Tibial nerve (tissue), 4 donors: ENCODE results near the gene TBC1D5. TPM values are rescaled to one million over a fixed set of nuclear protein-coding genes. Genes with fewer than 3 reads are reported as not detected.

Experiments used
- DNase-seq, 2 donors: peaks; one replicate each; pipeline ENCODE4 v3.0.0-alpha.2; 2019; ENCODE audit warnings: low spot score in 2 of 2
- H3K27ac ChIP-seq, 4 donors: fragments of 200-600 bp; sonication (generic) in 3 of 4; one replicate each; pipeline ENCODE4 v1.5.1; 2017 to 2019; ENCODE audit warnings: mild to moderate bottlenecking in 1 of 4
- H3K27me3 ChIP-seq, 2 donors: fragments of 200-600 bp; sonication (generic) in 1 of 2; one replicate each; pipeline versions ENCODE4 v1.5.1 to v1.6.0; 2017 to 2019
- H3K36me3 ChIP-seq, 3 donors: fragments of 200-600 bp; sonication (generic); one replicate each; pipeline ENCODE4 v1.5.1; 2018 to 2019
- H3K4me1 ChIP-seq, 4 donors: fragments of 200-600 bp; sonication (generic) in 3 of 4; one replicate each; pipeline ENCODE4 v1.5.1; 2017 to 2019
- H3K4me3 ChIP-seq, 4 donors: fragments of 200-600 bp; sonication (generic) in 3 of 4; one replicate each; pipeline ENCODE4 v1.5.1; 2017 to 2019; ENCODE audit warnings: mild to moderate bottlenecking in 1 of 4, moderate library complexity in 1 of 4
- H3K9me3 ChIP-seq, 4 donors: fragments of 200-600 bp; sonication (generic) in 3 of 4; one replicate each; pipeline ENCODE4 v1.5.1; 2017 to 2019
- CTCF ChIP-seq, 5 experiments: fragments of 200-600 bp in 3 of 5; fragments of 450-650 bp in 2 of 5; sonication (generic) in 3 of 5; IDR thresholded peaks; one replicate each; pipeline ENCODE4 v1.5.1; 2016 to 2019; ENCODE audit warnings: antibody characterized with exemption in 5 of 5, mild to moderate bottlenecking in 3 of 5, moderate library complexity in 2 of 5
- EP300 ChIP-seq, 2 donors: sonication (generic); formaldehyde crosslinking; IDR thresholded peaks; one replicate each; pipeline ENCODE4 v1.6.1; 2017; ENCODE audit warnings: antibody characterized with exemption in 2 of 2, mild to moderate bottlenecking in 1 of 2
- POLR2A ChIP-seq, 2 donors: fragments of 450-650 bp; IDR thresholded peaks; one replicate each; pipeline ENCODE4 v1.6.1; 2017; ENCODE audit warnings: antibody characterized with exemption in 2 of 2, mild to moderate bottlenecking in 2 of 2, moderate library complexity in 2 of 2
- WGBS, 2 donors: methylation state at CpG; one replicate each; pipeline ENCODE4 v1.1.5; 2018; 5-methylcytosine and 5-hydroxymethylcytosine counted together
- total RNA-seq, 4 donors: library from RNA; depleted of rRNA; stranded (reverse); fragments of >200 nt; gene quantifications; one replicate each; pipeline ENCODE4 v1.1.0, GENCODE V29; 2016

Gene TBC1D5
- total RNA-seq, 4 donors from 2014 or later: 55.2 to 128 (median 79.4) TPM

DNA sequence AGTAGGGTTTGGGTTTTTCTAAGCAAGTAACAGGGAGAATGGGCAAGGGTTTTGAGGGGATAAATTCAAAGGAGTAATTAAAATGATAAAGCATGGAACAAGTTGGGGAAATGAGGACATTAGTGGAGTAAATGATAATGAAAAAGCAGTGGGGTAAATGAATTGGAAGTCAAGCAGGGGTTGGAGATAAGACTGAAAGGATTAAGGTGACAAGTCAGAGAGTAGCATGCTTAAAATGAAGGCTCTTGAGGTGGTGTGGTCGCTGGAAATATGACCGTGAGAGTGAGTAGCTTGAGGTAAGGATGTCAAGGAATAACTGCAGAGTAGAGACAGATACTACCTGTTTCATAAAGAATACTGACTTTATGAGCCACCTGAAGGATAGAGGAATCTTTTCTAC, 408.5 kb downstream of the TBC1D5 start:
- 84 to 88% methylated on average over 2 of the region's 2 CpGs for WGBS, 2 donors
- H3K27ac ChIP-seq: no peak overlapping the region
- no peaks in the 10 kb centered on the region for H3K9me3 ChIP-seq
- TF ChIP-seq POLR2A (IDR thresholded peaks at IDR 0.05) (no peak), CTCF (IDR thresholded peaks at IDR 0.05) (no peak), EP300 (IDR thresholded peaks at IDR 0.05) (no peak)
- H3K36me3 ChIP-seq: no peaks in the 10 kb centered on the region
- no peaks in the 10 kb centered on the region for H3K27me3 ChIP-seq
- H3K4me3 ChIP-seq: no peak overlapping the region
- H3K4me1 ChIP-seq: peaks cover 0 to 9% (median 0%) of the 10 kb centered on the region in 4 donors
- DNase-seq: no peak

DNA sequence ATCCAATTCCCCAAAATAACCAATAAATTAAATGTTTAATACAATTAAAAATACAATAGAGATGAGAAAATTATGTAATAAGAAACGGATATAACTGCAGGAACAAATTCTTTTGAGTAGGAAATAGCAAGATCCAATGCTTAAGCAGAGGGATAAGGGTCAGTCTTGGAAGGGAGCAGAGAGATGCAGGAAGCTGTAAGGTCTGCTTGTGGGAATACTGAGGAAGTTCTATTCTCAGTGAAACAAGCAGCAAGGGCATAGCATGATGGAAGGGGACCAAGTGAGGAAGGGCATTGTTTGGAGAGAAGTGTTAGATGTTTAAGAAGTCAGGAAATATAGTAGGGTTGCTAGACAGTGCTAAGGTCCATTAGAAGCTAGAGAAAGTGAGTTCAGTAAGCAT, 409.0 kb downstream of the TBC1D5 start:
- Histone ChIP-seq H3K4me3 (no peak overlapping the region), H3K36me3 (peaks cover 0 to under 1% (median 0%) of the 10 kb centered on the region in 3 donors), H3K9me3 (no peaks in the 10 kb centered on the region), H3K27ac (no peak overlapping the region), H3K4me1 (peaks cover 0 to 9% (median 0%) of the 10 kb centered on the region in 4 donors), H3K27me3 (no peaks in the 10 kb centered on the region)
- WGBS, 2 donors: 50 to 57% methylated on average over 1 of the region's 1 CpG
- TF ChIP-seq CTCF (IDR thresholded peaks at IDR 0.05) (no peak), POLR2A (IDR thresholded peaks at IDR 0.05) (no peak), EP300 (IDR thresholded peaks at IDR 0.05) (no peak)
- DNase-seq: no peak

DNA sequence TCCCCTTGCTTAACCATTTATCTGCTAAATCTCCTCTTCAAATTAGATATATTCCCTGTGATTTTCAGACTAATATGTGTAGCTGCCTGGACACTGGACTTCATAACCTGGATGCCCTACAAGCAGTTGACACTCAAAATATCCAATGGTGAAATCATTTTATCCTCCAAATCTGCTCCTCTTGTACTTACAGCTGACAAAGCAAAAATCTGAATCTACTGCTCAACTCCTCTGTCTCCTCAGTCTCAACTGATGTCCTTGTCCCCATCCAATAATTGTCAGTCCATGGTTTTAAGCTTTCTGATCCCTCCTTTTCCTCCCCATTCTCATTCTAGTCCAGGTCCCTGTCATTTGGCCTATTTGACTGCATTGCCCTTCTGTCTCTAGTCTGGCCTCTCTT, 411.8 kb downstream of the TBC1D5 start:
- Histone ChIP-seq H3K36me3 (peaks cover 0 to 7% (median 0%) of the 10 kb centered on the region in 3 donors), H3K4me1 (peaks cover 0 to 1% (median 0%) of the 10 kb centered on the region in 4 donors), H3K9me3 (no peaks in the 10 kb centered on the region), H3K4me3 (no peak overlapping the region), H3K27ac (no peak overlapping the region), H3K27me3 (no peaks in the 10 kb centered on the region)
- no peak for DNase-seq
- TF ChIP-seq CTCF (IDR thresholded peaks at IDR 0.05) (no peak), EP300 (IDR thresholded peaks at IDR 0.05) (no peak), POLR2A (IDR thresholded peaks at IDR 0.05) (no peak)

DNA sequence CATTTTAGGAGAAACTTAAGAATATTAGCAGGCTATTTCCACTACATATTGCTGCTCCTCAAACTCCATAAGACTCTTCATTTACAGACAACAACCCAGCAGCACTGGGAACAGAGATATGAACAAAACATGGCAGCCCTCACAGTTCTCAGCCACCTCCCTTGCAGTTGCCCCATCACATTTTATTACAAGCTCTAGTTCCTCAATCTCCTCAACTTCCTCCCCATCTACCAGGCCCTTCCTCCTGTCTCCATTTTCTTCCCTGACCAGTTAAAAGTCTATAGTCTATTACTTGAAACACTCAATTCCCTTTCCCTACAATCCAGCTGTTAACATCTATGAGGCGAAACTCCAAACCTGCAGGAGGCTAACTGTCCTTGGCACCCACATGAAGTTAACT, 412.5 kb downstream of the TBC1D5 start:
- H3K4me1 ChIP-seq: no peaks in the 10 kb centered on the region
- DNase-seq: no peak
- H3K9me3 ChIP-seq: no peaks in the 10 kb centered on the region
- no peak overlapping the region for H3K27ac ChIP-seq
- H3K27me3 ChIP-seq: no peaks in the 10 kb centered on the region
- no peak overlapping the region for H3K4me3 ChIP-seq
- TF ChIP-seq CTCF (IDR thresholded peaks at IDR 0.05) (no peak), POLR2A (IDR thresholded peaks at IDR 0.05) (no peak), EP300 (IDR thresholded peaks at IDR 0.05) (no peak)
- WGBS, 2 donors: 96 to 100% methylated on average over 1 of the region's 1 CpG
- H3K36me3 ChIP-seq: peaks cover 0 to 7% (median 0%) of the 10 kb centered on the region in 3 donors

GRCh38 chr3:17322106-17322793, 420.2 kb downstream of the TBC1D5 start:
- 84 to 86% methylated on average over 5 of the region's 5 CpGs for WGBS, 2 donors
- Histone ChIP-seq H3K27ac (no peak overlapping the region), H3K27me3 (no peaks in the 10 kb centered on the region), H3K36me3 (peaks cover 0 to 4% (median 0%) of the 10 kb centered on the region in 3 donors), H3K4me1 (no peaks in the 10 kb centered on the region), H3K9me3 (no peaks in the 10 kb centered on the region), H3K4me3 (no peak overlapping the region)
- no peak for DNase-seq
- TF ChIP-seq EP300 (IDR thresholded peaks at IDR 0.05) (no peak), POLR2A (IDR thresholded peaks at IDR 0.05) (no peak), CTCF (IDR thresholded peaks at IDR 0.05) (no peak)
